Fibroblast of villous mesenchyme (primary cell): ENCODE results near the gene FAM78A. TPM values are rescaled to one million over a fixed set of nuclear protein-coding genes. Genes with fewer than 3 reads are reported as not detected.
A peak's percentile ranks its signal among the peaks of the same experiment; 100 is the strongest.

ENCODE experiments used
- DNase-seq: peaks from one replicate; pipeline ENCODE4 v3.0.0-alpha.2; 2010; ENCODE audit warnings: low read depth
- H3K4me3 ChIP-seq: 2 replicates; pipeline ENCODE4 v1.5.1; 2011; ENCODE audit warnings: low read depth, mild to moderate bottlenecking, low read length
- CTCF ChIP-seq: IDR thresholded peaks from 2 replicates; pipeline ENCODE4 v1.5.1; 2012; ENCODE audit warnings: low read depth, mild to moderate bottlenecking, low read length; ENCODE audit not compliant: insufficient read depth
- total RNA-seq: library from RNA; depleted of rRNA; stranded (reverse); fragments of >200 nt; gene quantifications from 2 replicates; pipeline ENCODE4 v1.2.3, GENCODE V29; 2012

The FAM78A gene
- total RNA-seq, 1 donor = 0.43 TPM

GRCh38 chr9:131226226-131226625 is 50.1 kb downstream of the FAM78A start:
- no peak overlapping the region for H3K4me3 ChIP-seq
- no peak for TF ChIP-seq CTCF
- no peak for DNase-seq

- no peak overlapping the region for H3K4me3 ChIP-seq
- no peak for DNase-seq
- no peak for TF ChIP-seq CTCF
Measured at GRCh38 chr9:131222460-131222859, 53.9 kb downstream of the FAM78A start.

- TF ChIP-seq CTCF = no peak
- H3K4me3 ChIP-seq = no peak overlapping the region
- DNase-seq = no peak
Measured at GRCh38 chr9:131220485-131220884, 55.8 kb downstream of the FAM78A start.

- DNase-seq = no peak
- no peak overlapping the region for H3K4me3 ChIP-seq
- TF ChIP-seq CTCF = no peak
Measured at GRCh38 chr9:131218370-131218769, 57.9 kb downstream of the FAM78A start.

GRCh38 chr9:131217331-131218031 is 58.8 kb downstream of the FAM78A start:
- DNase-seq = no peak
- H3K4me3 ChIP-seq = no peak overlapping the region
- TF ChIP-seq CTCF = no peak

GRCh38 chr9:131216806-131217205 is 59.5 kb downstream of the FAM78A start:
- no peak for TF ChIP-seq CTCF
- H3K4me3 ChIP-seq = no peak overlapping the region
- DNase-seq = peak; percentile 12

- peak; percentile 44 for DNase-seq
- no peak for TF ChIP-seq CTCF
- no peak overlapping the region for H3K4me3 ChIP-seq
Measured at GRCh38 chr9:131214876-131215275, 61.4 kb downstream of the FAM78A start.
